HG03469 (cell line): ENCODE measurements around the gene ARHGAP4.

Experiments used
- ATAC-seq: cut with Tn5 transposase; IDR thresholded peaks from one replicate; pipeline ENCODE4 v1.9.1; 2021; ENCODE audit warnings: mild to moderate bottlenecking, moderate library complexity, moderate number of reproducible peaks; ENCODE audit not compliant: unreplicated experiment

The ARHGAP4 gene

DNA sequence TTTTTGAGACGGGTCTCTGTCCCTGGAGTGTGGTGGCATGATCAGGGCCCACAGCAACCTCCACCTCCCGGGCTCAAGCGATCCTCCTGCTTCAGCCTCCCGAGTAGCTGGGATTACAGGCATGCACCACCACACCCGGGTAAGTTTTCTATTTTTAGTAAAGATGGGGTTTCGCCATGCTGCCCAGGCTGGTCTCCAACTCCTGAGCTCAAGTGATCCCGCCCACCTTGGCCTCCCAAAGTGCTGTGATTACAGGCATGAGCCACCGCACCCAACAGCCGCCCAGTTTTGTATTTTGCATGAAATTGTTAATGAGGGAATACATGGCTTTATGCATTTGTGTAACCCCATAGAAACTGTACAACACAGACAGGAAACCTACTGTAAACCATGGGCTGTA is 2.8 kb upstream of the ARHGAP4 start:
- ATAC-seq = no peak

DNA sequence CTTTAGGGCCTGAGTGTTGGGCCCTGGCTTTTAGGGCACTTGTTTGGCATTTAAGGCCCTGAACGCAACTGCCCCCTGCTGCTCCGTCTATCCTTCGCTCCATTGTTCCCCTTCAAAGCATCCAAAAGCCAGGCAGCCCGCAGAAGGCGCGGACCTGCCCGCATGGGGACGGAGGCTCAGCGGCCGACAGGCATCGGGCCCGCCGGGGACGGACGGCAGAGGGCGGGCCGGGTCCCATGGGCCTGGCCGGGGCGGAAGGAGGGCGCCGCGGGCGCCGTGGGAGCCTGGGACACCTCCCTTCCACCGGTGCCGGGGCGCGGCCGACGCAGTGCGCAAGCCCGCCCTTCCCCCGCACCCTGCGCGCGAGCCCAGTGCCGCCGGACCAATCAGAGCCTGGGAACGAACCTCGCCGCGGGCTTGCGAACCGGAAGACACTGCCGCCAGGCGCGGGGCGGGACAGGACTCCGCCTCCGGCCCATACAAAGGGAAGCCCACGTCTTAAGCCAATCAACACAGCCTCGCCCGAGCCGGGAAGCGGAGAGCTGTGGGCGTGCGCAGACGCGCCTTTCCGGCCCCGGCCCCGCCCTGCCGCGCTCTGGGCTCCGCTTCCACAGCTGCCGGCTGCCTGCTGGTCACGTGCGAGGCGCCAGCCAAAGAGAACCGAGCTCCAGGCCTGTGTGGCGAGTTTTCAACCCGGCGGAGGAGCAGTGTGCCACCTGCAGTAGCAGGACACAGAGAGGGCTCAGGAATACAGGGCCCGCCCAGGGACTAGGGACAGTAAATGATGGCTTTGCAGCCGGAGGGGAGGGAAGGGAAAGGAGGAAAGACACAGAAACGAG is 2.1 kb upstream of the ARHGAP4 start:
- ATAC-seq = peak; percentile 66

- no peak for ATAC-seq
Observed at GRCh38 chrX:153927672-153927921, 1.5 kb upstream of the ARHGAP4 start.

DNA sequence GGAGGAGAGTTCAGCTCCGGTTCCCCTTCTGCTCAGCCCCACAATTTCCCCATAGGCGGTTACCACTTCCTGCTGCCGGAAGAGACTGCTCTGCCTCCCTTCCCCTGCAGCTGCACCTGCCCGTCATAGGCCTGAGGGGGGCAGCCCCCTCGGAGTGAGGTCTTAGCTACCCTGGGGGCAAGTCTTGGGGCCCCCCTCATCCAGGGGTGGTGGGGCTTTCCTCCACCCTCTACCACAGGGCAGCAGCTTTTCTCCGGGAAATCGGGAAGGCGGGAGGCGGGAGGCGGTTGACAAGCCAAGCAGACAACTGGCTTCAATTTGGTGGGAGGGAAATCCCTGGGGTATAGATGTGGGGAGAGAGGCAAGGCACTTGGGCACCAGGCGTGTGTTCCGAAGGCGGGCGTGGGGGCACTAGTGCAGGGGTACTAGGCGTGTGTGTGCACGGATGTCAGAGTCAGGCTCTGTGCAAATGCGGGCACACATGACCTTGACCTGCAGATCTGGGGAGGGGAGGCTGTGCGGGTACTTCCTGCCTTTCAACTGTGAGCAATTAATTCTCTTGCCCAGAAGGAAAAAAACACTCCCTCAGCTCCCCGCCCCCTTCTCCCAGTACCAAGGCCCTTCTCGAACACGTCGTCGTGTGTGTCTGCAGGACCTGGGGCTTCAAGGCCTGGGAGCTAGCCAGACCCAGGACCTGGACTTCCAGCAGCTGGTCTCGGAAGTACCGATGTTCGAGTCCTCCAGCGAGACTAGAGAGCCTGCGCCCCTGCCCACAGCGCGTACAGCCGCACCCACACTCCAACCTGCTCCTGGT is 1.0 kb upstream of the ARHGAP4 start:
- no peak for ATAC-seq

- ATAC-seq = no peak
Observed at GRCh38 chrX:153926552-153926857, 441 bp upstream of the ARHGAP4 start.

DNA sequence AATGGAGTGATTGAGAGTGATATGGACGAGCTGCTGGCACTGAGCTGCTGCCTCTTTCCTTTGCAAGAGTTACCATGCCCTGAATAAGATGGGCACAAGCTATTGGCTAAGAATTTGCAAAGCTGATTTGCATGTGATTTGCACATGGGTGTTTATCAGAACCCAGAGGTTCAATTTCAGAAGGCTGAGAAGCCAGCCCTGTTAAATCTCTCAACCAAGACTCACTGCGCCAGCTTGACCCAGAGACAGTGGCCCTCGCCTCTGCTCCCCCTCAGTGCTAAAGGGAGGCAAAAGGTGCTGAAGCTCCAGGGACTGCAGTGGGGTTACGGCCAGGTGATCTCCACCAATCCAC is 701 bp downstream of the ARHGAP4 start:
- no peak for ATAC-seq

DNA sequence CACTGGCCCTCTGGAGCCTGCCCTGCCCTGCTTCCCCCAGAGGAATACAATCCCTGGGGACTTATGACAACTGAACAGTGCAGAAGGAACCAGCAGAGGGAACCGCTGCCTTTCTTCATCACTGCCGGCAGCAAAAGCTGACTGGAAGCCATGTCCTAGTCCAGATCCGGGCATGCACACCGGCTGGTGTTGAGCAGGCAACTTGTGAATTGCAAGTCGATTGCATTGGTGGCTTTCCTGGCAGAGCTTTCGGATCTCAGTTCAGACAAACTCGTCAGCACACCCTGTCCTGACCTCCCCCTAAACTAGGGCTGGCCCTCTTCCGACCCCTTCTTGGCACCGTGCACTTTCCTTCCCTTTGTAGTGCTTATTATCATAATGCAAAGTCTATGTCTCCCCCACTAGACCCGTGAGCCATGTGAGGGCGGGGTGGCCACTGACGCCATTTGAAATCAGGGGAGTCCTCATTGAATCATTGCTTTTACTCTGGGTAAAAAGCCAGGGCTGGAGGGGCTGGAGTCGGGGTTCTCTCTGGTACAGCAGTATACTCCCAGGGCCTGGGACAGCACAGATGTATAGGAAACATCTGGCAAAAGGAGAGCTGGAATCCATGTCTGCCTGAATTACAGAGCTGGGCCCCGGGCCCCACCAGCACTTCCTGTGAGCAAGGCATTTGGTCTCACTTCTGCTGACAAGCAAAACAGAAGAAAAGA is 1.8 kb downstream of the ARHGAP4 start:
- no peak for ATAC-seq

GRCh38 chrX:153922932-153923857 is 2.9 kb downstream of the ARHGAP4 start:
- ATAC-seq = no peak

- no peak for ATAC-seq
Observed at GRCh38 chrX:153921511-153922446, 4.3 kb downstream of the ARHGAP4 start.

- no peak for ATAC-seq
Observed at GRCh38 chrX:153921070-153921469, 5.0 kb downstream of the ARHGAP4 start.

- no peak for ATAC-seq
Observed at GRCh38 chrX:153920546-153920945, 5.5 kb downstream of the ARHGAP4 start.

- ATAC-seq = no peak
Observed at GRCh38 chrX:153919281-153919680, 6.8 kb downstream of the ARHGAP4 start.

GRCh38 chrX:153917869-153918268 is 8.2 kb downstream of the ARHGAP4 start:
- ATAC-seq = no peak

DNA sequence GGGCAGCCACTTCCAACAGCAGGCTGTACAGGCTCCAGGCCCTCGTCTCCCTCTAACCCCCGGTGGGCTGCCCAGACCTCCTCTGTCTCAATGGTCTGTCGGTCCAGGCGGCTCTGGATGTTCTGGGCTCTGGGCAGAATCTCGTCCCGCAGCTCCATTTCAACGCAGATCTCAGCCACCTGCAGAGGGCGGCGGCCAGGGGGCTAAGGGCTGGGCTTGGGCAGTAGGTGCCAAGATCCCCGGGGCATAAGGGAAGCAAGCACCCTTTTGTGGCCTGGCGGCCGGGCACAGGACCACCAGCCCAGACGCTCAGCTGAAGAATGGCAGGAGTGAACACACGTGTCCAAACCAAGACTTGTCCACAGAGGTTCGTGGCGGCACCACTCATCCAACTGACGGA is 12.4 kb downstream of the ARHGAP4 start:
- no peak for ATAC-seq

DNA sequence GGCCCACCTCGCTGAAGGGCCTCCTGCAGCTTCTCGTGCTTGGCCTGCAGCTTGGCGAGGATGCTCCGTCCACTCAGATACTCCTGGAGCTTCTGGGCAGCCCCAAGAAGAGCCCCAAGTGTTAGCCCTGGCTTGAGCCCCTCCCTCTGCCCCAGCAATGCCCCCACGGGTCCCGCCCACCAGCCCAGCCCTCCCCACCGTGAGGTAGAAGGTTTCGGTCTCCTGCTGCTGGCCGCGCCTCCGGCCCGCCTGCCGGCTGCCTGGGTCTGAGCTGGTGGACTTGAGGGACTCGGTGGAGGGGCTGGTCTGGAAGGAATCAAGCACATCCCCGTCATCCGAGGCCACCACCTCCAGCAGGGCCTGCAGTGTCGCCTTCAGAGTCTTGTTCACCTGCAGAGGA is 12.9 kb downstream of the ARHGAP4 start:
- no peak for ATAC-seq

DNA sequence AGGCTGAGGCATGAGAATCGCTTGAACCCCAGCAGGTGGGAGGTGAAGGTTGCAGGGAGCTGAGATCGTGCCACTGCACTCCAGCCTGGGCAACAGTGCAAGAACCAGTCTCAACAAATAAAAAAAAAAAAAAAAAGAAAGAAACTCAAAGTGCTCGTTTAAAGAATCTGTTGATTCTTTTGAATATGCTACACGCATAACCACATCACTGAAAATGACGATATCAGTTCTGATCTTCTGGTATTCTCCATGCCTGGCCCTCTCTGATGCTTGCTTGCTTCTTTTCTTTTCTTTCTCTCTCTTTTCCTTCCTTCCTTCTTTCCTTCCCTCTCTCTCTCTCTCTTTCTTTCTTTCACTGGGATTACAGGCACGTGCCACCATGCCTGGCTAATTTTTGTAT is 14.3 kb downstream of the ARHGAP4 start:
- no peak for ATAC-seq

DNA sequence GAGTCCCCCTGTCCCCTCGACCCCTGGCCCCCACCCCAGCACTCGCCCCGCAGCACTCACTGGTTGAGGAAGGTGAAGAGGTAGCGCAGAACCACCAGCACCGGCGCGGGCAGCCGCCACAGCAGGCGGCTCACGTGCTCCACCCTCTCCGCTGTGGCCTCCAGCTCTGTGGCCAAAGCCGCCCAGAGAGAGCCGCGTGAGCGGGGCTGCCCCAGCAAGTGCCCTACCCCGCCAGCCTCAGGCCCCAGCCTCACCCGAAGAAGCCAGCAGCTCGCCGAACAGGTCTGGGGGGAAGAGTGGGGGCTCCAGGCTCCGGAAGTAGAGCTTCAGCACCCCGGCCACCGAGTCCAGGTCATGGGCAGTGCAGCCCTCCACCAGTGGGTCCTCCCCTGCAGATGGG is 15.6 kb downstream of the ARHGAP4 start:
- ATAC-seq = no peak

GRCh38 chrX:153909980-153910360 is 16.1 kb downstream of the ARHGAP4 start:
- ATAC-seq = no peak

DNA sequence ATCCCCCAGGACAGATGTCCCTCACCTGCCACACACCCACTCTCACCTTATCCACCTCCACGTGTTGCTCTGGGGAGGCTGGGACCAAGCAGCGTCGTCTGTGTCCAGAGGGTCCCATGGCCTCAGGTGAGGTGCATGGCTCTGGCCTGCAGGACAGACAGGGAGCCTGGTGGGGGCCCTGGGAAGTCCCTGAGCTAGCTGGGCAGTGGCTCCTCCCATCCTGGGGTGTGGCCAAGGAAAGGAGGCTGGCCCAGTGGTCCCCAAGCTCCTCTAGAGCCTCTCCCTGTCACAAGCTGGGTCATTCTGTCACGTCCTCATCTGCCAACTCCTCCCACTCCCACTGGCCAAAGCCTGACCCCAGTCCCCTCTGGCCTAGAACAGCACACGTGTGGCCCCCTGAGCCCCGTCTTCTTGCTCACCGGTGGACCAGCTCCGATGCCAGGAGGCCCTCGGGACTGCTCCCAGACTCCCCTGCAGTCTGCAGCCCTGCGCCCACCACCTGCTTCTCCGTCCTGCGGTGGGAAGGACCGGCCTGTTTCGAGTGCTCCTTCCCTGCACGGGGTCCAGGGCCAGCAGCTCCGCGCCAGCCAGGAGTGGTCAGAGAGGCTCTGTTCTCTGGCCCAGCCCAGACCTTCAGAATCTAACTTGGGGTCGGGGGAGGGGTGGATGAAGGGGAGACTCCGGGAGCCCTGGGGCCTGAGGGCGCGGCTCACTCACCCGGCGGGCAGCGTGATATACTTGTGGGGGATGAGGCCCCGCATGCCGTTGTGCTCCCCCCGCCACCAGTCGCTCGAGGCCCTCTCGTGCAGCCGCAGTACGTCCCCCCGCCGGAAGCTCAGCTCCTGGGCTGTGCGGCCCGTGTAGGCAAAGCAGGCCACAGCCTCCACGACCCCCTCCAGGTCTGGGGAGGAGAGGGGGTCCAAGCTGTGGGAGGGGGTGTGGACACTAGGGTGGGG is 16.8 kb downstream of the ARHGAP4 start:
- ATAC-seq = no peak
